A549 treated with Mapracorat at 1 μM for 4 hours (cell line): ENCODE data around the gene SELL. TPM values are rescaled to one million over a fixed set of nuclear protein-coding genes. Genes with fewer than 3 reads are reported as not detected.

ENCODE experiments used
- total RNA-seq: library from RNA; stranded (reverse); fragments of 200-300 nt; extraction: Qiagen RNA extraction; gene quantifications from 5 replicates; pipeline ENCODE4 v1.2.3, GENCODE V29; 2022

Gene SELL
- total RNA-seq, result 0.13 to 0.65 TPM (median 0.19 TPM) in 4 of 5 replicates, not detected in the other

DNA sequence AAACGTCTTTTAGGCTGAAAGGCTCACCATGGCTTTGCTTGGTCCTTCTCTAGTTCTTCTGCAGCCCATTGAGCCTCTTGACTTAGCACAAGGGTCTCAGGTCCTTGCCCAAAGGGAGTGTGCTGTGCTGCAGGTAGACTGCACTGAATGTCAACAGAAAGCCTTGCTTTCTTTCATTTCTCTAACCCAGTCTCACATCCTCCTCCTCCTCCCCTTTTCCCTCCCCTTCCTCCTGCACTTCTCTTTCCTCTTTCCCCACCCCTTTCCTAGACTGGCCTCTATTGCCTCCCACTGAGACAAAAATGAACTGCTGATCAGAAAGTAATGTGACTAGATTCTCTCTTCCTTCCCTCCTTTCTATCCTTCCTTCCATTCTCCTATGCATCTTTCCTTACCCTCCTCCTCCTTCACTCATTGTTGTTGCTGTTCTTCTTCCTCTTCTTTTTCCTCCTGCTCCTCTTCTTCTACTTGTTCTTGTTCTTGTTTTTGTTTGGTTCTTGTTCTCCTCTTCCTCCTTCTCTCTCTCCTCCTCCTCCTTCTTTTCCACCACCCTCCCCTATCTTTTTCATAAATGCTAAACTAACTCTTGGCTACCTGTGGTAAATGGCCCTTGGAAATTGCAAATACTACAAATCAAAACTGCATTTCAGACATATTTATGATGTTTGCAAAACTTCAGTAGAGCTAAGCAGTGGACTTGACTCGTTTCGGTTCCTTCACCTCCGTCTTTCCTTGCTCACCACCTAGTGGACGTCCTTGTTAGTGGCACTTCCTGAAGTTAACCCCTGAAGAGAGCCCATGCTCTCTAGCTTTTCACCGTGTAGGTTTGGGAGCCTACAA is at the start of gene SELL:
TSS of gene SELL (minus strand) at position 152 of the 840 bp plus-strand sequence. CDS start at position 30, 122 bp downstream.

DNA sequence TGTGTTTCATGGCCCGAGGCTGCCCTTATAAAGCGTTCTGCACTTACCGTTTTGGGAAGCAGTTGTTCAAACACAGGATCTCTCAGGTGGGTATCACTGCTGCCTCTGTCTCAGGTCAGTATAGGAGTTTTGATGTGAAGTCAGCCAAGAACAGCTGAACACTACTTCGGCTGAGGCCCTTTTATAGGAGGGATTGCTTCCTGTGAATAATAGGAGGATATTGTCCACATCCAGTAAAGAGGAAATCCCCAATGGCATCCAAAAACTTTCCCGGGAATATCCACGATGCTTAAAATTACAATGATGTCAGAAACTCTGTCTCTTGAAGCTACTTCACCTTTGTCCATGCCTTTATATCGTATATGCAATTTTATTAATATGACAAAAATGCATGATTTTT is 22.5 kb upstream of the SELL start, which contains the start of gene SELE:
TSS of gene SELE (minus strand) at position 156 of the 400 bp plus-strand sequence. CDS start 467 bp downstream, outside the sequence.

Other genes with a start within 250 kb of the SELL start
- 23.0 to 25.8 TPM (median 24.8 TPM) in 5 replicates for gene SLC19A2, start 225.7 kb downstream of the SELL start, total RNA-seq
- 0.05 to 0.09 TPM (median 0.07 TPM) in 5 replicates for gene F5, start 125.1 kb downstream of the SELL start, total RNA-seq
- not detected in 5 replicates for gene SELP, start 81.5 kb downstream of the SELL start, total RNA-seq
- not detected in 5 replicates for gene SELE, start 22.5 kb upstream of the SELL start, total RNA-seq
- gene METTL18, start 83.3 kb upstream of the SELL start, total RNA-seq, result 4.4 to 6.5 TPM (median 4.9 TPM) in 5 replicates
- gene SCYL3, start 182.3 kb upstream of the SELL start, total RNA-seq, result 2.3 to 3.4 TPM (median 3.2 TPM) in 5 replicates